H1 (cell line): Measurements from ENCODE around the gene BICD1. TPM values are rescaled to one million over a fixed set of nuclear protein-coding genes. Genes with fewer than 3 reads are reported as not detected.

ENCODE experiments used
- CTCF ChIA-PET: fragments of 300-600 bp; sonication (Branson Sonifier 250); formaldehyde crosslinking; loops from one replicate; lab custom pipeline; 2021; ENCODE audit not compliant: partially characterized antibody; lab: Charles Lee
- POLR2A ChIA-PET: fragments of 300-600 bp; sonication (Branson Sonifier 250); formaldehyde crosslinking; loops from one replicate; lab custom pipeline; 2021; ENCODE audit warnings: inconsistent platforms; ENCODE audit not compliant: partially characterized antibody; lab: Charles Lee
- DNase-seq, 2 experiments: peaks; one replicate each; pipeline versions ENCODE4 v3.0.0 to v3.0.0-alpha.2; 2010 to 2022; ENCODE audit warnings: low spot score in 2 of 2, low read depth in 1 of 2, mixed read lengths in 1 of 2
- FAIRE-seq: peaks from 2 replicates; lab custom pipeline; 2011; peaks lifted over from hg19 to GRCh38; lab: Jason Lieb, UNC
- H2AFZ ChIP-seq: 2 replicates; pipeline ENCODE4 v1.8.1; 2012; ENCODE audit warnings: low read length, inconsistent platforms
- H2AK5ac ChIP-seq: 2 replicates; pipeline ENCODE4 v1.6.1; 2013; ENCODE audit warnings: low read depth, low read length
- H2BK120ac ChIP-seq: replicated peaks from 2 replicates; pipeline ENCODE3; 2013; ENCODE audit warnings: low read depth, low read length, inconsistent platforms
- H2BK12ac ChIP-seq: 2 replicates; pipeline ENCODE4 v1.6.1; 2013; ENCODE audit warnings: low read depth, low read length
- H2BK15ac ChIP-seq: 2 replicates; pipeline ENCODE4 v1.6.1; 2013; ENCODE audit warnings: low read length
- H2BK20ac ChIP-seq: 2 replicates; pipeline ENCODE4 v1.6.1; 2013; ENCODE audit warnings: low read length
- H2BK5ac ChIP-seq: 2 replicates; pipeline ENCODE4 v1.6.1; 2013; ENCODE audit warnings: low read depth, low read length
- H3K14ac ChIP-seq: 2 replicates; pipeline ENCODE4 v1.6.1; 2013; ENCODE audit warnings: inconsistent platforms; ENCODE audit not compliant: insufficient read length
- H3K18ac ChIP-seq: 2 replicates; pipeline ENCODE4 v1.6.1; 2013; ENCODE audit warnings: low read length; ENCODE audit errors: extremely low read depth
- H3K23ac ChIP-seq: 2 replicates; pipeline ENCODE4 v1.6.1; 2013; ENCODE audit warnings: inconsistent platforms; ENCODE audit not compliant: insufficient read length
- H3K23me2 ChIP-seq: 2 replicates; pipeline ENCODE4 v1.6.1; 2013; ENCODE audit warnings: low read depth, low read length
- H3K27ac ChIP-seq: 2 replicates; pipeline ENCODE4 v1.6.1; 2011; ENCODE audit warnings: low read depth, low read length, inconsistent platforms
- H3K27me3 ChIP-seq, 4 experiments: replicated peaks in 1 of 4; 1 replicate in 1 of 4; 2 replicates in 3 of 4; pipeline versions ENCODE4 v1.6.1 to v1.8.1; 2011 to 2013; ENCODE audit warnings: low read length in 3 of 4, mild to moderate bottlenecking in 3 of 4, inconsistent platforms in 2 of 4, mixed read lengths in 2 of 4, moderate library complexity in 1 of 4; ENCODE audit not compliant: control insufficient read depth in 3 of 4, insufficient read depth in 3 of 4; ENCODE audit errors: extremely low read depth in 1 of 4
- H3K36me3 ChIP-seq, 4 experiments: 2 replicates each; pipeline versions ENCODE4 v1.6.1 to v1.8.1; 2011 to 2013; ENCODE audit warnings: mild to moderate bottlenecking in 4 of 4, low read length in 3 of 4, moderate library complexity in 2 of 4, control low read depth in 1 of 4, inconsistent platforms in 1 of 4; ENCODE audit not compliant: insufficient read depth in 4 of 4, control insufficient read depth in 2 of 4
- H3K4ac ChIP-seq: replicated peaks from 2 replicates; pipeline ENCODE3; 2013; ENCODE audit warnings: low read length, low read depth, mixed read lengths, inconsistent platforms; ENCODE audit not compliant: insufficient read length
- H3K4me1 ChIP-seq, 4 experiments: replicated peaks in 1 of 4; 1 replicate in 1 of 4; 2 replicates in 3 of 4; pipeline versions ENCODE4 v1.6.1 to v1.8.1; 2011 to 2013; ENCODE audit warnings: low read length in 3 of 4, inconsistent platforms in 2 of 4, mixed read lengths in 1 of 4; ENCODE audit not compliant: insufficient read depth in 4 of 4, control insufficient read depth in 3 of 4
- H3K4me2 ChIP-seq, 2 experiments: 2 replicates each; pipeline versions ENCODE4 v1.6.1 to v1.8.1; 2011 to 2013; ENCODE audit warnings: low read depth in 2 of 2, low read length in 2 of 2, control low read depth in 1 of 2, inconsistent platforms in 1 of 2, mild to moderate bottlenecking in 1 of 2; ENCODE audit not compliant: insufficient read depth in 1 of 2
- H3K4me3 ChIP-seq, 4 experiments: fragments of 200-600, 300-600 bp in 1 of 4; sonication (generic), shearing (Covaris generic), sonication (Bioruptor Twin) in 1 of 4; 2 replicates each; pipeline versions ENCODE4 v1.5.1 to v1.8.1; 2011 to 2016; ENCODE audit warnings: low read length in 4 of 4, low read depth in 3 of 4, control low read depth in 2 of 4, inconsistent platforms in 2 of 4, mild to moderate bottlenecking in 2 of 4, mixed read lengths in 1 of 4, moderate library complexity in 1 of 4; ENCODE audit not compliant: insufficient read depth in 2 of 4; ENCODE audit errors: extremely low read depth in 1 of 4
- H3K56ac ChIP-seq: replicated peaks from 2 replicates; pipeline ENCODE3; 2013; ENCODE audit warnings: low read depth, mild to moderate bottlenecking, mixed read lengths, low read length, inconsistent platforms; ENCODE audit not compliant: insufficient read length
- H3K79me1 ChIP-seq: 2 replicates; pipeline ENCODE4 v1.6.1; 2013; ENCODE audit warnings: low read depth, low read length, control low read depth
- H3K79me2 ChIP-seq, 2 experiments: 2 replicates each; pipeline versions ENCODE4 v1.6.1 to v1.8.1; 2012 to 2013; ENCODE audit warnings: low read length in 2 of 2, mild to moderate bottlenecking in 2 of 2, inconsistent platforms in 1 of 2; ENCODE audit not compliant: insufficient read depth in 2 of 2, control insufficient read depth in 1 of 2
- H3K9ac ChIP-seq, 4 experiments: replicated peaks in 1 of 4; 1 replicate in 1 of 4; 2 replicates in 3 of 4; pipeline versions ENCODE4 v1.6.1 to v1.8.1; 2011 to 2013; ENCODE audit warnings: low read depth in 3 of 4, low read length in 3 of 4, control low read depth in 2 of 4, mild to moderate bottlenecking in 2 of 4, moderate library complexity in 2 of 4, inconsistent platforms in 1 of 4; ENCODE audit errors: extremely low read depth in 1 of 4
- H3K9me3 ChIP-seq, 2 experiments: 2 replicates each; pipeline versions ENCODE4 v1.6.1 to v1.8.1; 2012 to 2013; ENCODE audit warnings: mild to moderate bottlenecking in 2 of 2, moderate library complexity in 2 of 2, control low read depth in 1 of 2, inconsistent platforms in 1 of 2, low read depth in 1 of 2, low read length in 1 of 2, mixed read lengths in 1 of 2; ENCODE audit not compliant: insufficient read depth in 2 of 2
- H4K20me1 ChIP-seq, 2 experiments: replicated peaks in 1 of 2; 2 replicates each; pipeline versions ENCODE3 to v1.8.1; 2011 to 2013; ENCODE audit warnings: inconsistent platforms in 2 of 2, low read length in 2 of 2, mild to moderate bottlenecking in 1 of 2; ENCODE audit not compliant: insufficient read depth in 2 of 2, control insufficient read depth in 1 of 2
- H4K5ac ChIP-seq: 2 replicates; pipeline ENCODE4 v1.6.1; 2013; ENCODE audit warnings: low read length, low read depth, mixed read lengths, inconsistent platforms; ENCODE audit not compliant: insufficient read length
- H4K8ac ChIP-seq: 2 replicates; pipeline ENCODE4 v1.8.0; 2013; ENCODE audit warnings: mild to moderate bottlenecking, moderate library complexity, low read length, inconsistent platforms; ENCODE audit not compliant: insufficient read depth; ENCODE audit errors: extremely low read depth
- H4K91ac ChIP-seq: replicated peaks from 2 replicates; pipeline ENCODE3; 2013; ENCODE audit warnings: low read length, mixed read lengths, inconsistent platforms; ENCODE audit not compliant: insufficient read length
- EZH2 ChIP-seq: fragments of 200-600 bp; sonication (generic); IDR thresholded peaks from 2 replicates; pipeline ENCODE4 v1.7.1; 2012; ENCODE audit warnings: low read depth, mild to moderate bottlenecking, moderate library complexity, low read length, inconsistent platforms; ENCODE audit not compliant: severe bottlenecking
- HDAC6 ChIP-seq: IDR thresholded peaks from one replicate; pipeline ENCODE4 v1.7.1; 2012; ENCODE audit warnings: low read depth, mild to moderate bottlenecking, inconsistent platforms, low read length, moderate library complexity
- MAX ChIP-seq: IDR thresholded peaks from 2 replicates; pipeline ENCODE4 v1.6.1; 2012; ENCODE audit warnings: inconsistent platforms
- RNF2 ChIP-seq: fragments of 200-900, 300-1000 bp; sonication (generic); IDR thresholded peaks from 2 replicates; pipeline ENCODE4 v1.7.1; 2016; ENCODE audit warnings: borderline replicate concordance, low read depth, mild to moderate bottlenecking, antibody characterized with exemption, low read length; ENCODE audit not compliant: poor library complexity, severe bottlenecking; ENCODE audit errors: missing control alignments
- SP4 ChIP-seq: IDR thresholded peaks from 2 replicates; pipeline ENCODE4 v1.6.1; 2012; ENCODE audit warnings: low read length, inconsistent platforms
- WGBS, 2 experiments: shearing (Covaris generic) in 1 of 2; methylation state at CpG; one replicate each; pipeline versions ENCODE4 v1.1.6 to v1.1.7; 2013 to 2015; ENCODE audit warnings: low lambda C conversion rate in 2 of 2, mixed read lengths in 2 of 2, inconsistent platforms in 1 of 2, low coverage in 1 of 2, missing lambda C conversion rate in 1 of 2; ENCODE audit not compliant: insufficient replicate concordance in 2 of 2, insufficient coverage in 1 of 2, insufficient read length in 1 of 2; ENCODE audit errors: extremely low coverage in 1 of 2, missing lambda C conversion rate in 1 of 2; 5-methylcytosine and 5-hydroxymethylcytosine counted together
- polyA plus RNA-seq, 7 experiments: library from polyadenylated mRNA; depleted of rRNA in 3 of 7; stranded (reverse) in 5 of 7; unstranded in 2 of 7; fragments of >200 nt in 5 of 7; fragments of 200-250 nt in 2 of 7; gene quantifications; 1 replicate in 5 of 7; 2 replicates in 1 of 7; 4 replicates in 1 of 7; pipeline versions ENCODE4 v1.2.1 to v1.2.3, GENCODE V29; 2011 to 2013; ENCODE audit warnings: missing spikeins in 2 of 7, mixed read lengths in 2 of 7
- total RNA-seq: library from RNA; stranded (reverse); fragmentation: NEBNext Ultra II Directional; extraction: Animal tissue kit (Norgen Biotek cat#: 25700); gene quantifications from 2 replicates; pipeline ENCODE4 v1.2.1, GENCODE V29; 2021
- TF ChIP-seq, protein P1 (sequence below): IDR thresholded peaks from 2 replicates; pipeline ENCODE4 v1.6.1; 2011; ENCODE audit warnings: low read length, improper control_type of control experiment
- TF ChIP-seq, protein P2 (sequence below): IDR thresholded peaks from 2 replicates; pipeline ENCODE4 v1.6.1; 2012; ENCODE audit warnings: inconsistent platforms

BICD1 gene
- total and polyA plus RNA-seq, 2 of the 8 experiments (the other 6 are each of a cell fraction or from before 2014, with no cell fraction given): 34.1 to 58.4 TPM

DNA sequence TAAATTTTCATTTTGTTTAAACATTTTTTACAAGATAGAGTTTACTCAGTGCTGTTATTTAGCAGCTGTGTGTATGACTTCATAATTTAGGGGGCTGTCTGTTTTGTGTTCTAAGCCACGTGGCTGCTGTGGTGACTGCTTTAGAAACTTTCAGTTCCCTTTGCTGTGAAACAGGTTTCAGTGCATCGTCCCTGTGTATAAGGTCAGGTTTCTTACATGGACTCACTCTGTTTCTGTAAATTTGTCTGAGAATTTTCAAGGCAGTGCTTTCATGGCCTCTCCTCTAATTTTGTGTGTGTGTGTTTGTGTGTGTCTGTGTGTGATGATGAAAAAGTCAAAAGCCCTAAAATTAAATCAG lies 32.4 kb downstream of the BICD1 start:
- peak overlapping the region; percentile 82 for H2BK120ac ChIP-seq
- H3K27ac ChIP-seq: peak overlapping the region; percentile 39; the same call in 1 of the 2 replicates
- no peak overlapping the region for H3K4ac ChIP-seq
- no peak for DNase-seq
- H3K4me3 ChIP-seq: peak overlapping the region; percentile 31 to 59 (median 40); a peak in 7 of 8 replicates
- H3K36me3 ChIP-seq: no peaks in the 10 kb centered on the region
- H3K27me3 ChIP-seq: no peaks in the 10 kb centered on the region
- H2BK20ac ChIP-seq: no peak overlapping the region
- H3K79me1 ChIP-seq: peaks cover 2% of the 10 kb centered on the region; the same call in 1 of the 2 replicates
- no peak overlapping the region for H4K5ac ChIP-seq
- CTCF ChIA-PET: interaction anchor here (1.5 to 2.6 kb wide), 2 partner anchors 17 to 32 kb away, joined by 4 to 7 read pairs; partner anchors contain the start of gene BICD1
- no peak overlapping the region for H2AK5ac ChIP-seq
- peak overlapping the region; percentile 5 for H3K18ac ChIP-seq
- peaks cover 7 to 67% of the 10 kb centered on the region in 2 experiments for H3K79me2 ChIP-seq
- peak overlapping the region; percentile 72; the same call in 1 of the 2 replicates for H2BK12ac ChIP-seq
- H4K20me1 ChIP-seq: peaks cover 0 to 5% of the 10 kb centered on the region in 2 experiments
- POLR2A ChIA-PET: interaction anchor here (1.2 to 3.5 kb wide), 6 partner anchors 8 to 39 kb away, joined by 3 to 18 read pairs (median 5); partner anchors contain the start of gene BICD1
- H2BK15ac ChIP-seq: no peak overlapping the region
- H2AFZ ChIP-seq: no peak overlapping the region
- no peak overlapping the region for H3K14ac ChIP-seq
- H4K8ac ChIP-seq: no peak overlapping the region
- H2BK5ac ChIP-seq: peak overlapping the region; percentile 48; the same call in 1 of the 2 replicates
- H3K56ac ChIP-seq: no peak overlapping the region
- H3K9me3 ChIP-seq: no peaks in the 10 kb centered on the region
- peak overlapping the region; percentile 59 to 81 for H3K4me2 ChIP-seq
- H3K4me1 ChIP-seq: peaks cover 2 to 19% (median 11%) of the 10 kb centered on the region in 4 experiments; a peak in 5 of 7 replicates
- whole genome bisulfite sequencing, 2 experiments: 18% methylated on average over 2 of the region's 2 CpGs; no CpG with 5 or more reads in 1 of the 2 experiments
- H4K91ac ChIP-seq: peak overlapping the region; percentile 77
- no peak for FAIRE-seq
- TF ChIP-seq MAX (peak; percentile 38; the same call in 1 of the 2 replicates), SP4 (no peak), EZH2 (no peak), HDAC6 (no peak), RNF2 (no peak)
- TF ChIP-seq, protein P1, sequence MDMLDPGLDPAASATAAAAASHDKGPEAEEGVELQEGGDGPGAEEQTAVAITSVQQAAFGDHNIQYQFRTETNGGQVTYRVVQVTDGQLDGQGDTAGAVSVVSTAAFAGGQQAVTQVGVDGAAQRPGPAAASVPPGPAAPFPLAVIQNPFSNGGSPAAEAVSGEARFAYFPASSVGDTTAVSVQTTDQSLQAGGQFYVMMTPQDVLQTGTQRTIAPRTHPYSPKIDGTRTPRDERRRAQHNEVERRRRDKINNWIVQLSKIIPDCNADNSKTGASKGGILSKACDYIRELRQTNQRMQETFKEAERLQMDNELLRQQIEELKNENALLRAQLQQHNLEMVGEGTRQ: no peak
- TF ChIP-seq, protein P2, sequence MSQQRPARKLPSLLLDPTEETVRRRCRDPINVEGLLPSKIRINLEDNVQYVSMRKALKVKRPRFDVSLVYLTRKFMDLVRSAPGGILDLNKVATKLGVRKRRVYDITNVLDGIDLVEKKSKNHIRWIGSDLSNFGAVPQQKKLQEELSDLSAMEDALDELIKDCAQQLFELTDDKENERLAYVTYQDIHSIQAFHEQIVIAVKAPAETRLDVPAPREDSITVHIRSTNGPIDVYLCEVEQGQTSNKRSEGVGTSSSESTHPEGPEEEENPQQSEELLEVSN: no peak
- H3K23me2 ChIP-seq: peaks cover 3% of the 10 kb centered on the region; the same call in 1 of the 2 replicates
- peak overlapping the region; percentile 15 to 62 (median 48); a peak in 6 of 7 replicates for H3K9ac ChIP-seq
- H3K23ac ChIP-seq: no peak overlapping the region
